ENCODE measurements around the gene MAGEA4. TPM values are rescaled to one million over a fixed set of nuclear protein-coding genes. Genes with fewer than 3 reads are reported as not detected.

Gene MAGEA4
- total RNA-seq, 2 experiments from 2014 or later = not detected

GRCh38 chrX:151896734-151897474 lies 15.8 kb upstream of the MAGEA4 start:
- Histone ChIP-seq H3K4me3 (ENCODE audit: low read depth, low read length, poor library complexity, severe bottlenecking) (no peak overlapping the region), H2AFZ (ENCODE audit: low read length) (no peak overlapping the region), H3K79me2 (ENCODE audit: insufficient read depth, low read depth, low read length) (no peaks in the 10 kb centered on the region), H4K20me1 (ENCODE audit: insufficient read depth, low read length) (no peaks in the 10 kb centered on the region), H3K4me2 (ENCODE audit: low read length) (no peak overlapping the region), H3K27ac (ENCODE audit: low read depth, low read length, poor library complexity, severe bottlenecking) (no peak overlapping the region), H3K9me3 (ENCODE audit: low read length) (no peaks in the 10 kb centered on the region), H3K36me3 (ENCODE audit: insufficient read depth, low read length) (no peaks in the 10 kb centered on the region), H3K9me2 (ENCODE audit: insufficient read depth, low read length) (no peaks in the 10 kb centered on the region), H3K4me1 (ENCODE audit: insufficient read depth, low read length, poor library complexity, severe bottlenecking) (no peaks in the 10 kb centered on the region)
- no TSS peak for BruUV-seq (replicated peaks)
- CTCF ChIA-PET (ENCODE audit: unreplicated experiment) = no interaction called here
- intact Hi-C loops (cut with micrococcal nuclease; ENCODE audit: unreplicated experiment) = no loop called here
- DNase-seq (ENCODE audit: low spot score) = no peak
- POLR2A ChIA-PET = no interaction called here
- no peak for TF ChIP-seq CTCF (conservative IDR thresholded peaks at IDR 0.05; ENCODE audit: low read length)
- no peak for TF ChIP-seq EZH2phosphoT487 (IDR thresholded peaks at IDR 0.05; ENCODE audit: borderline replicate concordance, low read depth, low read length)

- no peaks in the 10 kb centered on the region for H3K79me2 ChIP-seq (ENCODE audit: insufficient read depth, low read depth, low read length)
- no peak overlapping the region for H3K4me3 ChIP-seq (ENCODE audit: low read depth, low read length, poor library complexity, severe bottlenecking)
- intact Hi-C loops (cut with micrococcal nuclease; ENCODE audit: unreplicated experiment) = no loop called here
- DNase-seq (ENCODE audit: low spot score) = no peak
- CTCF ChIA-PET (ENCODE audit: unreplicated experiment) = no interaction called here
- BruUV-seq (replicated peaks) = no TSS peak
- H3K36me3 ChIP-seq (ENCODE audit: insufficient read depth, low read length) = no peaks in the 10 kb centered on the region
- no peak overlapping the region for H3K27ac ChIP-seq (ENCODE audit: low read depth, low read length, poor library complexity, severe bottlenecking)
- no peaks in the 10 kb centered on the region for H3K9me3 ChIP-seq (ENCODE audit: low read length)
- H3K9me2 ChIP-seq (ENCODE audit: insufficient read depth, low read length) = no peaks in the 10 kb centered on the region
- H3K4me2 ChIP-seq (ENCODE audit: low read length) = no peak overlapping the region
- POLR2A ChIA-PET = no interaction called here
- no peaks in the 10 kb centered on the region for H3K4me1 ChIP-seq (ENCODE audit: insufficient read depth, low read length, poor library complexity, severe bottlenecking)
- H2AFZ ChIP-seq (ENCODE audit: low read length) = no peak overlapping the region
- TF ChIP-seq CTCF (conservative IDR thresholded peaks at IDR 0.05; ENCODE audit: low read length) (no peak), EZH2phosphoT487 (IDR thresholded peaks at IDR 0.05; ENCODE audit: borderline replicate concordance, low read depth, low read length) (no peak)
- H4K20me1 ChIP-seq (ENCODE audit: insufficient read depth, low read length) = no peaks in the 10 kb centered on the region
Measured at GRCh38 chrX:151899622-151900021, 13.1 kb upstream of the MAGEA4 start.

- H3K4me1 ChIP-seq (ENCODE audit: insufficient read depth, low read length, poor library complexity, severe bottlenecking) = no peaks in the 10 kb centered on the region
- DNase-seq (ENCODE audit: low spot score) = no peak
- H3K9me3 ChIP-seq (ENCODE audit: low read length) = no peaks in the 10 kb centered on the region
- no peaks in the 10 kb centered on the region for H3K79me2 ChIP-seq (ENCODE audit: insufficient read depth, low read depth, low read length)
- ChIA-PET POLR2A (no interaction called here), CTCF (ENCODE audit: unreplicated experiment) (no interaction called here)
- no peak overlapping the region for H3K4me3 ChIP-seq (ENCODE audit: low read depth, low read length, poor library complexity, severe bottlenecking)
- no TSS peak for BruUV-seq (replicated peaks)
- H3K27ac ChIP-seq (ENCODE audit: low read depth, low read length, poor library complexity, severe bottlenecking) = no peak overlapping the region
- H3K9me2 ChIP-seq (ENCODE audit: insufficient read depth, low read length) = no peaks in the 10 kb centered on the region
- no peak overlapping the region for H2AFZ ChIP-seq (ENCODE audit: low read length)
- H3K36me3 ChIP-seq (ENCODE audit: insufficient read depth, low read length) = no peaks in the 10 kb centered on the region
- no peaks in the 10 kb centered on the region for H4K20me1 ChIP-seq (ENCODE audit: insufficient read depth, low read length)
- H3K4me2 ChIP-seq (ENCODE audit: low read length) = no peak overlapping the region
- TF ChIP-seq EZH2phosphoT487 (IDR thresholded peaks at IDR 0.05; ENCODE audit: borderline replicate concordance, low read depth, low read length) = no peak
- TF ChIP-seq CTCF (conservative IDR thresholded peaks at IDR 0.05; ENCODE audit: low read length) = no peak
- intact Hi-C loops (cut with micrococcal nuclease; ENCODE audit: unreplicated experiment) = no loop called here
Measured at GRCh38 chrX:151901826-151902225, 10.9 kb upstream of the MAGEA4 start.
